ENCODE measurements around the gene PIGV.
A peak's percentile ranks its signal among the peaks of the same experiment; 100 is the strongest.
"Not testable (repeated sequence)": the region's sequence is repeated elsewhere in the genome, so short reads cannot be mapped to it uniquely, and the experiment has no call there.

Gene PIGV

DNA sequence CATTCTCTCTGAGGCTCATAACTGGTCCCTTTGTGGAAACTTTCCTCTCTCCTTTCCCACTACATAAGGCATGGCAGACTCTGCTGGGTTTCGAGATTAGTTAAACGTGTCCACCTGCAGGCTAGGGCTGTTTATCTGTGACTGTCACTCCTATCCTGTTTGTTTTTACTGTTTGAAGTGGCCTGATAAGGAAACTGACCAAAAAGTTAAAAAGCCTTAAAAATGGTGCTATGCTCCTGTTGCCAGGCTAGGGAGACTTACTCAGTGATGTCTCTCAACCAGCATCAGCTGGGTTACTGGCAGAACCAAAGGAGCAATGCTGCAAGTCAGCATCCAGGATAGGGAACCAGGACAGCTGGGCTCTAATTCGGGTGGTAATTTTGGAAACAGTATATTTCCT lies 3.9 kb downstream of the PIGV start:
- no peak for TF ChIP-seq Cebpa-rat (IDR thresholded peaks at IDR 0.05)
- Histone ChIP-seq H3K27me3 (no peaks in the 10 kb centered on the region), H4K20me1 (no peaks in the 10 kb centered on the region), H3K4me2 (peak overlapping the region; percentile 91 to 100 (median 97)), H3K9ac (peak overlapping the region; percentile 4 to 97 (median 54); a peak in 14 of 22 replicates), H3K36me3 (peaks cover 0 to 22% (median 17%) of the 10 kb centered on the region in 11 experiments; a peak in 14 of 22 replicates), H3K9me3 (replicated peaks in 1 of 11) (no peaks in the 10 kb centered on the region), H3K4me1 (peaks cover 46 to 55% (median 53%) of the 10 kb centered on the region in 10 experiments), H3K4me3 (peak overlapping the region in 2 of 10 experiments; percentile 16 to 34; a peak in 2 of 20 replicates), H3K27ac (peak overlapping the region in 6 of 11 experiments; percentile 57 to 99 (median 98); a peak in 9 of 22 replicates)

DNA sequence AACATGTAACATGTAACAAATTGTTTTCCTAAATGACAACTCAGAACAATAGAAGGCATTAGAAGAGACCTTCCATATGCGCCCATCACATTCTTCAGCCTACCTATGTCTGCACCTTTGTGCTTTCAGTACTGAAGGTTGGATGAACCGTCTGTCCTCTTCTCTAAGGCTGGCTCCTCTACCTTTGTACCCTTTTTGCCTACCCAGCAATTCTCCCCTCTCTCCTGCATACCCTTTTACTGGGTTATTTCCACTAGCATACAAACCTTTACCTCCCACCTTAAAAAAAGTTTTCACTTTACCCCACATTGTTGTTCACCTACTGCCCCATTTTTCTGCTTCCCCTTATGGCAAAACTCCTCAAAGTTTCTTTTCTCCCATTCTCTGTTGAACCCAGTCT lies 5.2 kb downstream of the PIGV start:
- Histone ChIP-seq H3K27me3 (no peaks in the 10 kb centered on the region), H4K20me1 (no peaks in the 10 kb centered on the region), H3K4me2 (peak overlapping the region in 1 of 11 experiments; percentile 16; a peak in 1 of 22 replicates), H3K9ac (no peak overlapping the region), H3K4me3 (no peak overlapping the region), H3K9me3 (replicated peaks in 1 of 11) (no peaks in the 10 kb centered on the region), H3K4me1 (peaks cover 40 to 57% (median 53%) of the 10 kb centered on the region in 10 experiments), H3K27ac (no peak overlapping the region), H3K36me3 (peaks cover 0 to 33% (median 17%) of the 10 kb centered on the region in 11 experiments; a peak in 14 of 22 replicates)
- TF ChIP-seq Cebpa-rat (IDR thresholded peaks at IDR 0.05): no peak

DNA sequence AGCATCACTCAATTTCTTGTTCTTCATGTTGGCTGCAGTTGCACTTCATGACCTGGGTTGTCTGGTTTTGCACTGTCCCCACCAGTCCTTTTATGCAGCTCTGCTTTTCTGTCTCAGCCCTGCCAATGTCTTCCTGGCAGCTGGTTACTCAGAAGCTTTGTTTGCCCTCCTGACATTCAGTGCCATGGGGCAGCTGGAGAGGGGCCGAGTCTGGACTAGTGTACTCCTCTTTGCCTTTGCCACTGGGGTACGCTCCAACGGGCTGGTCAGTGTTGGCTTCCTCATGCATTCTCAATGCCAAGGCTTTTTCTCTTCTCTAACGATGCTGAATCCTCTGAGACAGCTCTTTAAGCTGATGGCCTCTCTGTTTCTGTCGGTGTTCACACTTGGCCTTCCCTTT lies 6.6 kb downstream of the PIGV start:
- H3K36me3 ChIP-seq: peaks cover 0 to 33% (median 17%) of the 10 kb centered on the region in 11 experiments; a peak in 14 of 22 replicates
- no peaks in the 10 kb centered on the region for H3K27me3 ChIP-seq
- no peaks in the 10 kb centered on the region for H3K9me3 ChIP-seq (replicated peaks in 1 of 11)
- no peak overlapping the region for H3K4me3 ChIP-seq
- no peak overlapping the region for H3K4me2 ChIP-seq
- H3K4me1 ChIP-seq: peaks cover 33 to 49% (median 44%) of the 10 kb centered on the region in 10 experiments
- no peaks in the 10 kb centered on the region for H4K20me1 ChIP-seq
- TF ChIP-seq Cebpa-rat (IDR thresholded peaks at IDR 0.05): no peak
- H3K27ac ChIP-seq: no peak overlapping the region
- H3K9ac ChIP-seq: no peak overlapping the region

DNA sequence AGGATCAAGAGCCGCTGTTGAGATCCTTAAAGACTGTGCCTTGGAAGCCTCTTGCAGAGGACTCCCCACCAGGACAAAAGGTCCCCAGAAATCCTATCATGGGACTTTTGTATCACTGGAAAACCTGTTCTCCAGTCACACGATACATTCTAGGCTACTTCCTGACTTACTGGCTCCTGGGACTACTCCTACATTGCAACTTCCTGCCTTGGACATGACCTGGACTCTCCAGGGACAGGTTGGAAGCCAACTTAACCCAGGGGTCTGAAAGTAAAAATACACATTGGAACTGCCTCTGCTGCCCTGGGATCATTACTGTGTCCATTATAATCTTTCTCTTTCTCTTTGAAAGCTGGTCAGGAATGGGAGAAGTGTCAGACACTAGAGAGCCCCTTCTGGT lies 9.9 kb downstream of the PIGV start:
- Histone ChIP-seq H3K27ac (peak overlapping the region in 3 of 11 experiments; percentile 9 to 34 (median 10); a peak in 4 of 22 replicates), H3K36me3 (peaks cover 0 to 33% (median 17%) of the 10 kb centered on the region in 11 experiments; a peak in 14 of 22 replicates), H3K4me1 (peaks cover 12 to 35% (median 19%) of the 10 kb centered on the region in 10 experiments), H3K27me3 (no peaks in the 10 kb centered on the region), H3K9ac (0 out of 22 replicates have a peak overlapping the region, but pooled peaks of 1 of the 11 experiments have one; percentile 19), H3K4me3 (no peak overlapping the region), H3K4me2 (peak overlapping the region in 9 of 11 experiments; percentile 26 to 79 (median 64); a peak in 18 of 22 replicates), H4K20me1 (no peaks in the 10 kb centered on the region), H3K9me3 (replicated peaks in 1 of 11) (no peaks in the 10 kb centered on the region)
- no peak for TF ChIP-seq Cebpa-rat (IDR thresholded peaks at IDR 0.05)

DNA sequence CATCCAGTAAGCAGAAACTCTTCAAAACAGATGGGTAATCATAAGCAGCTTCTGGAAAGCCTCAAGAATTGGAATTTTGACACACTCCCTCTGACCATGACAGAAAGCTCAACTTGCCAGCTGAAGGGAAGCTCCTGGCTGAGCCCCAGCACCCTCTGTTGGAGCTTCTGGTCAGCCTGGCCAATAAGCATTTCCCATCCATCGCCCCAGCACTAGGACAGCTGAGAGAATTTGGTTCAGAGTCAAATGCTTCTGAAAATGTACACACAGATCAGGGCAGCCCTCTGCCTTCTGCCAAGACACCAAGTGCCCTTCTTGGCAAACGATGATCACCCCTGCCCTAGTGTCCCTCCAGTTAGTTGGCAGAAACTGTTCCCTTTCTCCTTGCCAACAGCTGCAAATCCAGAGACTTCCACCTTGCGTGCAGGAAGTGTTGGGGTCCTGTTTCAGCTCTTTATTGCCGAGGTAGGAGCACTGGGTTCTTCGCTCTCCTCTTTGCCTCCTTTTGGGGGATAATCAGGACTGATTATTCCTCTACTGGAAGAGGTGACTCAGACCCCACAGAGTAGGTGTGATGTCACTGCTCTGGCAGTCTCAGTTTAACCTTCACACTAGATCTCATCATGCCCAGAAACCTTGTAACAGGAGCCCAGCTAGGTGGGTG lies 11.9 kb downstream of the PIGV start:
- peaks cover 0 to 22% (median 7%) of the 10 kb centered on the region in 11 experiments; a peak in 13 of 22 replicates for H3K36me3 ChIP-seq
- TF ChIP-seq Cebpa-rat (IDR thresholded peaks at IDR 0.05): no peak
- H3K9ac ChIP-seq: peak overlapping the region in 1 of 11 experiments; percentile 3; a peak in 1 of 22 replicates
- no peaks in the 10 kb centered on the region for H4K20me1 ChIP-seq
- peaks cover 0 to 7% (median under 1%) of the 10 kb centered on the region in 11 experiments; a peak in 7 of 22 replicates for H3K9me3 ChIP-seq (replicated peaks in 1 of 11)
- H3K27ac ChIP-seq: no peak overlapping the region
- H3K27me3 ChIP-seq: no peaks in the 10 kb centered on the region
- H3K4me3 ChIP-seq: no peak overlapping the region
- H3K4me1 ChIP-seq: peaks cover 12 to 31% (median 18%) of the 10 kb centered on the region in 10 experiments
- peak overlapping the region in 5 of 11 experiments; percentile 2 to 37 (median 10); a peak in 3 of 22 replicates for H3K4me2 ChIP-seq

DNA sequence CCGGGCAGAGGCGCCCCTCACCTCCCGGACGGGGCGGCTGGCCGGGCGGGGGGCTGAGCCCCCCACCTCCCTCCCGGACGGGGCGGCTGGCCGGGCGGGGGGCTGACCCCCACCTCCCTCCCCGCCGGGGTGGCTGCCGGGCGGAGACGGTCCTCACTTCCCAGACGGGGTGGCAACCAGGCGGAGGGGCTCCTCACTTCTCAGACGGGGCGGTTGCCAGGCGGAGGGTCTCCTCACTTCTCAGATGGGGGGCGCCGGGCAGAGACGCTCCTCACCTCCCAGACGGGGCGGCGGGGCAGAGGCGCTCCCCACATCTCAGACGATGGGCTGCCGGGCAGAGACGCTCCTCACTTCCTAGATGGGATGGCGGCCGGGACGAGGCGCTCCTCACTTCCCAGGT lies 16.2 kb downstream of the PIGV start:
- H3K27ac ChIP-seq, H3K9ac ChIP-seq, H3K4me3 ChIP-seq, H3K4me2 ChIP-seq, H4K20me1 ChIP-seq, H3K27me3 ChIP-seq, H3K36me3 ChIP-seq: not testable (repeated sequence)
- peaks cover 0 to 21% (median 12%) of the 10 kb centered on the region in 11 experiments; a peak in 17 of 22 replicates for H3K9me3 ChIP-seq (replicated peaks in 1 of 11)
- H3K4me1 ChIP-seq: peaks cover 4 to 20% (median 10%) of the 10 kb centered on the region in 10 experiments; a peak in 11 of 20 replicates

DNA sequence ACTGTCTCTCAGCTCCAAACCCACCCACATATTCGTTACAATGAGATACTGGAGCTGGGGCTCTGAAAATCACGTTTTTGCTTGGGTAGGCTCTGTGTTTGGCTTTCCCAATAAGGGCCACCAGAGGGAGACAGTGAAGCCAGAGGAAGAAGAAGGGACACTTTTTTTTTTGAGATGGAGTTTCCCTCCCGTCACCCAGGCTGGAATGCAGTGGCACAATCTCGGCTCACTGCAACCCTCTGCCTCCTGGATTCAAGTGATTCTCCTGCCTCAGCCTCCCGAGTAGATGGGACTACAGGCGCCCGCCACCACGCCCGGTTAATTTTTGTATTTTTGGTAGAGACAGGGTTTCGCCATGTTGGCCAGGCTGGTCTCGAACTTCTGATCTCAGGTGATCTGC lies 22.4 kb downstream of the PIGV start:
- Histone ChIP-seq H3K4me2 (peak overlapping the region in 3 of 11 experiments; percentile 8 to 78 (median 60); a peak in 4 of 22 replicates), H3K4me1 (peaks cover 0 to 32% (median 0%) of the 10 kb centered on the region in 10 experiments; a peak in 7 of 20 replicates), H3K9me3 (replicated peaks in 1 of 11) (peaks cover 0 to 16% (median 8%) of the 10 kb centered on the region in 11 experiments; a peak in 16 of 22 replicates)
- H3K4me3 ChIP-seq, H3K9ac ChIP-seq, H3K36me3 ChIP-seq, H4K20me1 ChIP-seq, H3K27me3 ChIP-seq, H3K27ac ChIP-seq: not testable (repeated sequence)

DNA sequence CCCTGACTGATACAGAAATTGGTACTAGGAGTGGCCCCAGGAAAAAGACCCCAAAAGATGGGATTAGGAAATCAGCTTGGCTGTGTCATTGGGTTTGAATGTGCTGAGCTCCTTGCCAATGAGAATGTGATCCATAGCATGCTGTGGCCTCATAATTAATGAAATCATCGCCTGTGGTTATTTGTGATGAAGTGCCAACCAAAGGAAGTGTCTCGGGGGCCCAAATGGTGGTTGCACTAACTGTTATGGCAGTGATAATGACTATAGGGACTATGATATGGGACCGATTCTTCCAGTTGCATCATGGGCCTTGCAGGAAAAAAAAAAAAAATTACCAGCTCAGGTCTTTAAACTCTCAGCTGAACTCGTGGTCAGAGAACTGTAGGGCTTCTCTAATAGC lies 23.3 kb downstream of the PIGV start:
- Histone ChIP-seq H3K36me3 (no peaks in the 10 kb centered on the region), H3K9me3 (replicated peaks in 1 of 11) (peaks cover 0 to 6% (median 0%) of the 10 kb centered on the region in 11 experiments; a peak in 6 of 22 replicates), H3K4me2 (peak overlapping the region in 4 of 11 experiments; percentile 2 to 78 (median 57); a peak in 5 of 22 replicates), H3K4me1 (peaks cover 0 to 29% (median under 1%) of the 10 kb centered on the region in 10 experiments; a peak in 9 of 20 replicates), H3K9ac (no peak overlapping the region), H3K4me3 (no peak overlapping the region), H4K20me1 (no peaks in the 10 kb centered on the region), H3K27ac (no peak overlapping the region), H3K27me3 (no peaks in the 10 kb centered on the region)
- TF ChIP-seq Cebpa-rat (IDR thresholded peaks at IDR 0.05): no peak

DNA sequence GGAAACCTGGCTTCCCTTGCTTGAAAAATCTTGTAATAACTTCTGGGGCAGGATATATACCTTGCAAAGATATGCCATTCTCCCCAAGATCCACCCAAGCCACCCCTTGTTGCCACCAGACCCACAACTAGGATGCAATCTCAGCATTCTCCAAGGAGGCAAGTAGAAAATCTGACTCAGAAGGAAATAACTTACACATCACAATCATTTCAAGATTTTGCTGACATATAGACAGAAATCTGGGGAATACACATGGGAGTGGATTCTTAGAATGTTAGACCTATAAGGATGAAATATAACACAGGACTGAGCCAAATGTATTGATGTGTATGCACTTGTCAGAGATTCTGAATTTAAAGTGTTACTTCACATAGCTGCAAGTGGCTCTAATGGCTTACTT lies 24.0 kb downstream of the PIGV start:
- no peak for TF ChIP-seq Cebpa-rat (IDR thresholded peaks at IDR 0.05)
- Histone ChIP-seq H3K27me3 (no peaks in the 10 kb centered on the region), H3K9ac (no peak overlapping the region), H3K4me2 (peak overlapping the region in 3 of 11 experiments; percentile 53 to 78 (median 61); a peak in 6 of 22 replicates), H3K27ac (no peak overlapping the region), H3K9me3 (replicated peaks in 1 of 11) (no peaks in the 10 kb centered on the region), H3K36me3 (no peaks in the 10 kb centered on the region), H3K4me3 (no peak overlapping the region), H4K20me1 (no peaks in the 10 kb centered on the region), H3K4me1 (peaks cover 0 to 36% (median 3%) of the 10 kb centered on the region in 10 experiments; a peak in 9 of 20 replicates)
